Tongue (tissue), 2 donors: ENCODE results near the gene ERCC2. TPM values are rescaled to one million over a fixed set of nuclear protein-coding genes. Genes with fewer than 3 reads are reported as not detected.

Experiments used
- DNase-seq: peaks from one replicate; pipeline ENCODE4 v3.0.0-alpha.2; 2015
- total RNA-seq: library from RNA; depleted of rRNA; stranded (reverse); fragments of >200 nt; gene quantifications from one replicate; pipeline ENCODE4 v1.2.3, GENCODE V29; 2014

The ERCC2 gene
- total RNA-seq, 1 donor from 2014 or later: 6.2 TPM

DNA sequence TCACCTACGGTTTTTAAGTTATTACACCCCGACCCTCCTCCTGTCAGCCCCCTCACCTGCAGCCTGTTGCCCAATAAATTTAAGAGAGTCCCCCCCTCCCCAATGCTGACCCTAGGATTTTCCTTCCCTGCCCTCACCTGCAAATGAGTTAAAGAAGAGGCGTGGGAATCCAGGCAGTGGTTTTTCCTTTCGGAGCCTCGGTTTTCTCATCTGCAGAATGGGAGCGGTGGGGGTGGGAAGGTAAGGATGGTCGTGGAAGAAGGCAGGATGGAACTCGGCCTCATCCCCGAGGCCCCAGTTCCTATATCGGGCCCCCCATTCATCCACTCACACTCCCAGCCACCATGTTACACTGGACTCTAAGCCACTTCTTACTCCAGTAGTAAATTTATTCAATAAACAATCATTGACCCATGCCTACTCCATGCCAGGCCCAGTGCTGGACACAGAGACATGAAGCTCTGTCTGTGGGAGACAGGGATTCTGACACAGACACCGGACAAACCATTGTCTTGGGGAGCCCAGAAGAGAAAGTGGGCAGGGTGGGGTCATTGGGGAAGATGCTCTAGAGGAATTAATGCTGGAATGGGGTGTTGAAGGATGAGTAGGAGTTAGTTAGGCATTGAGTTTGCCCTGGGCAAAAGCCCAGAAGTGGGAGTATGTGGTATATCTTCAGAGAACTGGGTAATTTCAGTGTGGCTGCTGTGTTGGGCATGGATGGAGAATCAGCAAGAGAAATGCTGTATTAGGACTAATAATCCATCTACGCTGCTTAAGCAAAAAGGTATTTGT lies 66.9 kb downstream of the ERCC2 start:
- DNase-seq: no peak

DNA sequence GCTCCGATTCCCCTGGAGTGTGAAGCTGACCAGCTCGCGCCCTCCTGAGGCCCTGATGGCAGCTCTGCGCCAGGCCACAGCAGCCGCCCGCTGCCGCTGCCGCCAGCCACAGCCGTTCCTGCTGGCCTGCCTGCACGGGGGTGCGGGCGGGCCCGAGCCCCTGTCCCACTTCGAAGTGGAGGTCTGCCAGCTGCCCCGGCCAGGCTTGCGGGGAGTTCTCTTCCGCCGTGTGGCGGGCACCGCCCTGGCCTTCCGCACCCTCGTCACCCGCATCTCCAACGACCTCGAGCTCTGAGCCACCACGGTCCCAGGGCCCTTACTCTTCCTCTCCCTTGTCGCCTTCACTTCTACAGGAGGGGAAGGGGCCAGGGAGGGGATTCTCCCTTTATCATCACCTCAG lies 68.0 kb downstream of the ERCC2 start:
- DNase-seq: no peak

Other genes with a start within 250 kb of the ERCC2 start
- gene NKPD1, start 209.6 kb downstream of the ERCC2 start, total RNA-seq: 1.2 TPM
- 8.1 TPM for gene TRAPPC6A, start 192.3 kb downstream of the ERCC2 start, total RNA-seq
- 10.4 TPM for gene BLOC1S3, start 191.8 kb downstream of the ERCC2 start, total RNA-seq
- gene EXOC3L2, start 125.2 kb downstream of the ERCC2 start, total RNA-seq: 4.0 TPM
- 16.0 TPM for gene MARK4, start 119.3 kb downstream of the ERCC2 start, total RNA-seq
- 4,756 TPM for gene CKM, start 47.7 kb downstream of the ERCC2 start, total RNA-seq
- gene KLC3, start 29.8 kb downstream of the ERCC2 start, total RNA-seq: 13.7 TPM
- gene PPP1R13L, start 34.5 kb upstream of the ERCC2 start, total RNA-seq: 20.5 TPM
- 6.3 TPM for gene POLR1G, start 36.1 kb upstream of the ERCC2 start, total RNA-seq
- gene ERCC1, start 53.3 kb upstream of the ERCC2 start, total RNA-seq: 89.4 TPM
- 5.0 TPM for gene FOSB, start 97.4 kb upstream of the ERCC2 start, total RNA-seq
- 73.1 TPM for gene RTN2, start 126.5 kb upstream of the ERCC2 start, total RNA-seq
- gene PPM1N, start 127.9 kb upstream of the ERCC2 start, total RNA-seq: 1.4 TPM
- gene VASP, start 136.9 kb upstream of the ERCC2 start, total RNA-seq: 25.7 TPM
- 6.4 TPM for gene OPA3, start 214.2 kb upstream of the ERCC2 start, total RNA-seq
- gene GPR4, start 231.6 kb upstream of the ERCC2 start, total RNA-seq: 0.31 TPM